HG03469 (cell line): Measurements from ENCODE around the gene CD300H.
"Not testable (repeated sequence)": the region's sequence is repeated elsewhere in the genome, so short reads cannot be mapped to it uniquely, and the experiment has no call there.

Source experiments
- ATAC-seq: cut with Tn5 transposase; IDR thresholded peaks from one replicate; pipeline ENCODE4 v1.9.1; 2021; ENCODE audit warnings: mild to moderate bottlenecking, moderate library complexity, moderate number of reproducible peaks; ENCODE audit not compliant: unreplicated experiment

The CD300H gene

GRCh38 chr17:74528491-74529199 is 38.7 kb downstream of the CD300H start:
- ATAC-seq, result peak; percentile 74

- no peak for ATAC-seq
These were observed 39.6 kb downstream of the CD300H start for GRCh38 chr17:74527756-74528155.

- ATAC-seq, result no peak
These were observed 40.2 kb downstream of the CD300H start for GRCh38 chr17:74527081-74527480.

- ATAC-seq, result no peak
These were observed 40.6 kb downstream of the CD300H start for GRCh38 chr17:74526681-74527080.

GRCh38 chr17:74525781-74526288 is 41.5 kb downstream of the CD300H start:
- no peak for ATAC-seq

GRCh38 chr17:74525465-74525725 is 41.9 kb downstream of the CD300H start:
- no peak for ATAC-seq

GRCh38 chr17:74524653-74525464 is 42.5 kb downstream of the CD300H start:
- no peak for ATAC-seq

GRCh38 chr17:74523308-74523707 is 44.0 kb downstream of the CD300H start:
- no peak for ATAC-seq

- no peak for ATAC-seq
These were observed 44.8 kb downstream of the CD300H start for GRCh38 chr17:74522381-74523105.

- ATAC-seq, result no peak
These were observed 45.6 kb downstream of the CD300H start for GRCh38 chr17:74521701-74522201.

- no peak for ATAC-seq
These were observed 46.4 kb downstream of the CD300H start for GRCh38 chr17:74520790-74521480.

- ATAC-seq, result no peak
These were observed 47.3 kb downstream of the CD300H start for GRCh38 chr17:74520016-74520434.

- ATAC-seq, result not testable (repeated sequence)
These were observed 48.8 kb downstream of the CD300H start for GRCh38 chr17:74518413-74518981.

GRCh38 chr17:74516561-74517328 is 50.6 kb downstream of the CD300H start:
- ATAC-seq, result no peak

- ATAC-seq, result no peak
These were observed 51.4 kb downstream of the CD300H start for GRCh38 chr17:74515941-74516340.

GRCh38 chr17:74514632-74515334 is 52.5 kb downstream of the CD300H start:
- ATAC-seq, result no peak

GRCh38 chr17:74513987-74514631 is 53.2 kb downstream of the CD300H start:
- no peak for ATAC-seq

GRCh38 chr17:74512624-74513091 is 54.7 kb downstream of the CD300H start:
- ATAC-seq, result no peak
